B cell (primary cell): Measurements from ENCODE around the gene ZNF438. TPM values are rescaled to one million over a fixed set of nuclear protein-coding genes. Genes with fewer than 3 reads are reported as not detected.

Source experiments
- ATAC-seq: fragments of 200-7000 bp; cut with Tn5 transposase; one replicate; pipeline ENCODE4 v1.10.0; 2021; ENCODE audit warnings: low read depth, mild to moderate bottlenecking, moderate number of reproducible peaks, moderate library complexity
- CTCF ChIA-PET: fragments of 350-600 bp; sonication (Branson Sonifier 250); formaldehyde crosslinking; loops from one replicate; lab custom pipeline; 2021; ENCODE audit warnings: antibody characterized with exemption, inconsistent platforms; lab: Charles Lee
- POLR2A ChIA-PET: fragments of 350-600 bp; sonication (Branson Sonifier 250); formaldehyde crosslinking; loops from one replicate; lab custom pipeline; 2021; ENCODE audit warnings: antibody characterized with exemption; lab: Charles Lee
- DNase-seq: peaks from one replicate; pipeline ENCODE4 v3.0.0; 2013
- H2AFZ ChIP-seq: 2 replicates; pipeline ENCODE4 v1.6.1; 2012; ENCODE audit warnings: mild to moderate bottlenecking, low read depth, low read length; ENCODE audit not compliant: insufficient read depth, poor library complexity, severe bottlenecking
- H3K27ac ChIP-seq, 2 donors: 1 replicate in 1 of 2; 2 replicates in 1 of 2; pipeline ENCODE4 v1.5.1; 2012 to 2013; ENCODE audit warnings: low read length in 2 of 2, mild to moderate bottlenecking in 2 of 2, moderate library complexity in 1 of 2
- H3K27me3 ChIP-seq, 4 experiments: fragments of 200-600 bp in 1 of 4; sonication (generic) in 1 of 4; replicated peaks in 1 of 4; 1 replicate in 2 of 4; 2 replicates in 2 of 4; pipeline versions ENCODE4 v1.6.1 to v1.7.0; 2013 to 2016; ENCODE audit warnings: low read length in 3 of 4, mild to moderate bottlenecking in 2 of 4, mixed read lengths in 1 of 4, moderate library complexity in 1 of 4; ENCODE audit not compliant: insufficient read depth in 4 of 4, control insufficient read depth in 3 of 4; ENCODE audit errors: control extremely low read depth in 1 of 4
- H3K36me3 ChIP-seq, 2 experiments: replicated peaks in 1 of 2; 1 replicate in 1 of 2; 2 replicates in 1 of 2; pipeline versions ENCODE4 v1.6.1 to v1.7.1; 2013; ENCODE audit warnings: low read length in 1 of 2; ENCODE audit not compliant: insufficient read depth in 2 of 2, control insufficient read depth in 1 of 2; ENCODE audit errors: control extremely low read depth in 1 of 2, extremely low read depth in 1 of 2
- H3K4me1 ChIP-seq, 2 donors: fragments of 200-600 bp in 1 of 2; sonication (generic) in 1 of 2; 1 replicate in 1 of 2; 2 replicates in 1 of 2; pipeline versions ENCODE4 v1.5.1 to v1.6.1; 2013 to 2017; ENCODE audit warnings: low read length in 2 of 2; ENCODE audit not compliant: control insufficient read depth in 2 of 2, insufficient read depth in 2 of 2
- H3K4me2 ChIP-seq: replicated peaks from 2 replicates; pipeline ENCODE3; 2012; ENCODE audit warnings: mild to moderate bottlenecking, low read depth, low read length; ENCODE audit not compliant: poor library complexity, severe bottlenecking
- H3K4me3 ChIP-seq, 5 experiments: fragments of 200-600 bp in 1 of 5; sonication (generic) in 1 of 5; 1 replicate in 3 of 5; 2 replicates in 2 of 5; pipeline versions ENCODE4 v1.5.1 to v1.7.0; 2011 to 2016; ENCODE audit warnings: low read length in 4 of 5, mild to moderate bottlenecking in 4 of 5, low read depth in 2 of 5, control low read depth in 1 of 5, moderate library complexity in 1 of 5; ENCODE audit not compliant: insufficient read depth in 1 of 5; ENCODE audit errors: control extremely low read depth in 1 of 5, extremely low read depth in 1 of 5
- H3K79me2 ChIP-seq: fragments of 200-600 bp; sonication (generic); one replicate; pipeline ENCODE4 v1.6.0; 2016; ENCODE audit warnings: low read length; ENCODE audit not compliant: control insufficient read depth, insufficient read depth
- H3K9ac ChIP-seq: fragments of 200-600 bp; sonication (generic); 2 replicates; pipeline ENCODE4 v1.6.1; 2017; ENCODE audit warnings: mild to moderate bottlenecking, low read length, moderate library complexity
- H3K9me3 ChIP-seq, 3 donors: one replicate each; pipeline versions ENCODE4 v1.6.1 to v1.7.1; 2013; ENCODE audit warnings: low read length in 2 of 3; ENCODE audit not compliant: control insufficient read depth in 2 of 3, insufficient read depth in 1 of 3; ENCODE audit errors: control extremely low read depth in 1 of 3
- H4K20me1 ChIP-seq: 2 replicates; pipeline ENCODE4 v1.6.0; 2012; ENCODE audit warnings: mild to moderate bottlenecking, low read length; ENCODE audit not compliant: insufficient read depth, control insufficient read depth, poor library complexity, severe bottlenecking
- H3K27ac Mint-ChIP-seq: one replicate; pipeline ENCODE4 v1.8.0; 2021; ENCODE audit warnings: mixed read lengths
- H3K27me3 Mint-ChIP-seq: one replicate; pipeline ENCODE4 v1.8.0; 2021; ENCODE audit warnings: mixed read lengths
- H3K4me1 Mint-ChIP-seq: one replicate; pipeline ENCODE4 v1.8.0; 2021; ENCODE audit warnings: mixed read lengths
- H3K4me3 Mint-ChIP-seq: one replicate; pipeline ENCODE4 v1.8.0; 2021; ENCODE audit warnings: mixed read lengths
- H3K9me3 Mint-ChIP-seq: one replicate; pipeline ENCODE4 v1.8.0; 2022; ENCODE audit warnings: mixed read lengths; ENCODE audit not compliant: insufficient read depth
- CTCF ChIP-seq: fragments of 200-600 bp; IDR thresholded peaks from one replicate; pipeline ENCODE4 v1.8.0; 2022; ENCODE audit warnings: antibody characterized with exemption, mild to moderate bottlenecking
- EZH2 ChIP-seq: IDR thresholded peaks from 2 replicates; pipeline ENCODE4 v1.6.1; 2012; ENCODE audit warnings: borderline replicate concordance, low read depth, mild to moderate bottlenecking, moderate library complexity, low read length; ENCODE audit not compliant: insufficient read depth, poor library complexity, severe bottlenecking
- WGBS: methylation state at CpG from one replicate; pipeline ENCODE4 v1.1.5; 2013; ENCODE audit warnings: missing lambda C conversion rate; ENCODE audit not compliant: insufficient coverage; 5-methylcytosine and 5-hydroxymethylcytosine counted together
- intact Hi-C: fragments of 100-400 bp; cut with micrococcal nuclease; formaldehyde crosslinking; loops from one replicate; pipeline ENCODE4 v1.10.0; 2022
- polyA plus RNA-seq: library from polyadenylated mRNA; depleted of rRNA; stranded (reverse); fragments of >200 nt; gene quantifications from 2 replicates; pipeline ENCODE4 v1.2.3, GENCODE V29; 2012
- total RNA-seq, 2 donors: library from RNA; stranded (reverse); fragments of 120-200 nt in 1 of 2; gene quantifications; 1 replicate in 1 of 2; 2 replicates in 1 of 2; pipeline versions ENCODE4 v1.2.3 to v1.2.4, GENCODE V29; 2013 to 2022

ZNF438 gene
- total and polyA plus RNA-seq, 2 donors (not counting 1 experiment from before 2014, with no cell fraction given): 2.0 to 3.7 TPM

- CTCF ChIA-PET: no interaction called here
- no peaks in the 10 kb centered on the region for H3K9me3 Mint-ChIP-seq
- Histone ChIP-seq H3K4me3 (no peak overlapping the region), H3K9ac (no peak overlapping the region), H3K27me3 (no peaks in the 10 kb centered on the region), H2AFZ (no peak overlapping the region), H3K27ac (no peak overlapping the region), H3K4me1 (no peaks in the 10 kb centered on the region), H3K9me3 (no peaks in the 10 kb centered on the region), H4K20me1 (no peaks in the 10 kb centered on the region), H3K4me2 (no peak overlapping the region), H3K36me3 (no peaks in the 10 kb centered on the region), H3K79me2 (no peaks in the 10 kb centered on the region)
- H3K4me1 Mint-ChIP-seq: no peaks in the 10 kb centered on the region
- no peak overlapping the region for H3K4me3 Mint-ChIP-seq
- intact Hi-C loops: no loop called here
- ATAC-seq (no peak), DNase-seq (no peak)
- H3K27ac Mint-ChIP-seq: no peak overlapping the region
- H3K27me3 Mint-ChIP-seq: peaks cover 5% of the 10 kb centered on the region
- TF ChIP-seq CTCF (no peak), EZH2 (no peak)
- POLR2A ChIA-PET: no interaction called here
- 93% methylated on average over 11 of the region's 14 CpGs for WGBS
Observed at GRCh38 chr10:30830315-30831230, 201.1 kb downstream of the ZNF438 start.

GRCh38 chr10:30829901-30830300 is 201.8 kb downstream of the ZNF438 start:
- Histone ChIP-seq H3K4me3 (no peak overlapping the region), H4K20me1 (no peaks in the 10 kb centered on the region), H3K9ac (no peak overlapping the region), H3K9me3 (no peaks in the 10 kb centered on the region), H3K4me2 (no peak overlapping the region), H3K27ac (no peak overlapping the region), H3K79me2 (no peaks in the 10 kb centered on the region), H3K36me3 (no peaks in the 10 kb centered on the region), H2AFZ (no peak overlapping the region), H3K4me1 (no peaks in the 10 kb centered on the region), H3K27me3 (no peaks in the 10 kb centered on the region)
- H3K9me3 Mint-ChIP-seq: no peaks in the 10 kb centered on the region
- no peak overlapping the region for H3K27ac Mint-ChIP-seq
- ChIA-PET CTCF (no interaction called here), POLR2A (no interaction called here)
- intact Hi-C loops: no loop called here
- no peaks in the 10 kb centered on the region for H3K4me1 Mint-ChIP-seq
- 83% methylated on average over 1 of the region's 3 CpGs for WGBS
- TF ChIP-seq EZH2 (no peak), CTCF (no peak)
- H3K4me3 Mint-ChIP-seq: no peak overlapping the region
- H3K27me3 Mint-ChIP-seq: peaks cover 8% of the 10 kb centered on the region
- DNase-seq: no peak
- no peak for ATAC-seq
